Measurements from ENCODE around the gene PEX11G. TPM values are rescaled to one million over a fixed set of nuclear protein-coding genes. Genes with fewer than 3 reads are reported as not detected.

The PEX11G gene
- total and polyA plus RNA-seq, 10 of the 15 experiments (the other 5 are each of a cell fraction or from before 2014, with no cell fraction given), result 0.05 to 1.8 (median 0.73) TPM; not detected in 1

DNA sequence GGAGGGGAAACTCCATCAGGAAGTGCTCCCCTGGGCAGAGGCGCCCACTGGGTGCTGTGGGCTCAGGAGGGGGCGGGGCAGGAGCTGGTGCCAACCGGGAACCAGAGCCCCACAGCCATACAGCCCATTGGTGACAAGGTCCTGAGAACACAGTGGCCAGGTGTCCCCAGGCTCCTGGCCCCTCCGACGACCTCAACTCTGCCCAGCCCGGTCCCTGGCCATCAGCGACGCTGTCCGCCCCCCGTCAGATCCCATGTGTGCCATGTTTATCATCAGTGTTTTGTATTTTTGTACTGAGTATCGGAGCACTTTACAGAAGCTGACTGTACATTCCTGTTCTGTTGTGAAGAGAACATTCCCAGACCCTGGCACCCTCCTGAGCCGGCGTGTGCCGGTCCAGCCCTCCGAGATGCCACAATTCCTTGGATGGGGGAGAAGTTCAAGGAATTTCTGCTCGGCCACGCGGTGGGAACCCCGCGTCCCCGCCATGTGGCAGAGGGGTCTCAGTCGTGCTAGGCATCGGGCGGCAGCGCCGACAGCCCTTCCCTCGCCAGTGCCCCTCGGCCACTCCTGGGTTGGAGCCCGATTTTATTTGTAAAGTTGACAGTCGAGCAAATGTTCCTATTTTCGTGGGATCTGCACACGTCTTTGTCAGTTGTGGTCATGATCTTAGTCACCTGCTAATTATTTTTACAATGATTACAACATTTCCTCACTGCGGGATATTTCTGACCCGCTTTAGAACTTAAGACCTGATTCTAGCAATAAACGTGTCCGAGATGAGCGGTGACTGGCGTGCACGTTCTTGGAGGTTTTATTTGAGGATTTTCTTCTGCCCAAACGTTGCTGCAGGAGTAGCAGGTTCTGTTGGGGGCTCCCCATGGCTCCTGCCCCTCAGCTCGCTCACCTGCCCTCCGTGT lies 16.9 kb downstream of the PEX11G start:
- H4K20me1 ChIP-seq (ENCODE audit: control insufficient read depth, insufficient read depth), result no peaks in the 10 kb centered on the region
- ChIA-PET RAD21 (ENCODE audit: unreplicated experiment) (no interaction called here), CTCF (interaction anchor here (0.5 kb wide), 1 partner anchor 73 kb away, joined by 3 read pairs; no protein-coding TSS in a partner anchor), SMC1A (ENCODE audit: uncharacterized antibody, unreplicated experiment) (no interaction called here), POLR2A (no interaction called here)
- H3K27me3 ChIP-seq (replicated peaks in 1 of 2; ENCODE audit: control insufficient read depth in 2 of 2, insufficient read depth in 2 of 2, low read length in 1 of 2), result no peaks in the 10 kb centered on the region
- H3K4me3 ChIP-seq, result no peak overlapping the region
- H3K9ac ChIP-seq (ENCODE audit: control insufficient read depth, insufficient read depth, low read length), result no peak overlapping the region
- DNase-seq (ENCODE audit: low read depth, low spot score), result no peak
- H3K79me2 ChIP-seq (ENCODE audit: control insufficient read depth, insufficient read depth, low read length), result no peaks in the 10 kb centered on the region
- 65% methylated on average over 42 of the region's 42 CpGs for WGBS (ENCODE audit: insufficient coverage, insufficient replicate concordance, low lambda C conversion rate, missing lambda C conversion rate)
- H3K4me1 ChIP-seq (ENCODE audit: control insufficient read depth, insufficient read depth, low read length), result peaks cover 17% of the 10 kb centered on the region
- FAIRE-seq, result no peak
- peak; percentile 47 for ATAC-seq
- H2AFZ ChIP-seq (ENCODE audit: control insufficient read depth, low read depth, low read length), result no peak overlapping the region
- H3K27ac ChIP-seq (ENCODE audit: control insufficient read depth, insufficient read depth), result no peak overlapping the region
- TSS peak; percentile 46 for BruUV-seq (replicated peaks)
- H3K4me2 ChIP-seq (ENCODE audit: control insufficient read depth, insufficient read depth), result peak overlapping the region; percentile 13; the same call in 1 of the 2 replicates
- no peaks in the 10 kb centered on the region for H3K9me3 ChIP-seq (replicated peaks; ENCODE audit: control insufficient read depth, insufficient read depth, low read length)
- intact Hi-C loops (cut with micrococcal nuclease; ENCODE audit: unreplicated experiment), result no loop called here
- in situ Hi-C loops (cut with MboI), result no loop called here
- H3K36me3 ChIP-seq (ENCODE audit: control insufficient read depth in 2 of 2, insufficient read depth in 2 of 2, low read length in 1 of 2), result peaks cover 0 to 23% of the 10 kb centered on the region in 2 experiments; a peak in 2 of 4 replicates
- 0 out of 4 replicates have a peak, but pooled peaks of 1 of the 2 experiments have one; percentile 10 for TF ChIP-seq IKZF2 (IDR thresholded peaks at IDR 0.05)
- TF ChIP-seq, protein P1, sequence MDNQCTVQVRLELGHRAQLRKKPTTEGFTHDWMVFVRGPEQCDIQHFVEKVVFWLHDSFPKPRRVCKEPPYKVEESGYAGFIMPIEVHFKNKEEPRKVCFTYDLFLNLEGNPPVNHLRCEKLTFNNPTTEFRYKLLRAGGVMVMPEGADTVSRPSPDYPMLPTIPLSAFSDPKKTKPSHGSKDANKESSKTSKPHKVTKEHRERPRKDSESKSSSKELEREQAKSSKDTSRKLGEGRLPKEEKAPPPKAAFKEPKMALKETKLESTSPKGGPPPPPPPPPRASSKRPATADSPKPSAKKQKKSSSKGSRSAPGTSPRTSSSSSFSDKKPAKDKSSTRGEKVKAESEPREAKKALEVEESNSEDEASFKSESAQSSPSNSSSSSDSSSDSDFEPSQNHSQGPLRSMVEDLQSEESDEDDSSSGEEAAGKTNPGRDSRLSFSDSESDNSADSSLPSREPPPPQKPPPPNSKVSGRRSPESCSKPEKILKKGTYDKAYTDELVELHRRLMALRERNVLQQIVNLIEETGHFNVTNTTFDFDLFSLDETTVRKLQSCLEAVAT (IDR thresholded peaks at IDR 0.05), result no peak
- TF ChIP-seq CBX5 (IDR thresholded peaks at IDR 0.05; ENCODE audit: low read depth), result no peak
- TF ChIP-seq CREM (IDR thresholded peaks at IDR 0.05; ENCODE audit: low read depth), result peak; percentile 17; the same call in 1 of the 2 replicates
- no peak for TF ChIP-seq MTA2 (IDR thresholded peaks at IDR 0.05; ENCODE audit: low read depth)
- no peak for TF ChIP-seq TCF7 (IDR thresholded peaks at IDR 0.05; ENCODE audit: borderline replicate concordance)
- peak; percentile 44; the same call in 1 of the 2 replicates for TF ChIP-seq JUNB (IDR thresholded peaks at IDR 0.05)
- TF ChIP-seq, protein P2, sequence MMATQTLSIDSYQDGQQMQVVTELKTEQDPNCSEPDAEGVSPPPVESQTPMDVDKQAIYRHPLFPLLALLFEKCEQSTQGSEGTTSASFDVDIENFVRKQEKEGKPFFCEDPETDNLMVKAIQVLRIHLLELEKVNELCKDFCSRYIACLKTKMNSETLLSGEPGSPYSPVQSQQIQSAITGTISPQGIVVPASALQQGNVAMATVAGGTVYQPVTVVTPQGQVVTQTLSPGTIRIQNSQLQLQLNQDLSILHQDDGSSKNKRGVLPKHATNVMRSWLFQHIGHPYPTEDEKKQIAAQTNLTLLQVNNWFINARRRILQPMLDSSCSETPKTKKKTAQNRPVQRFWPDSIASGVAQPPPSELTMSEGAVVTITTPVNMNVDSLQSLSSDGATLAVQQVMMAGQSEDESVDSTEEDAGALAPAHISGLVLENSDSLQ (IDR thresholded peaks at IDR 0.05), result 0 out of 2 replicates have a peak, but pooled peaks have one; percentile 13
- no peak for TF ChIP-seq KAT2A (conservative IDR thresholded peaks at IDR 0.05; ENCODE audit: control insufficient read depth, low read depth, low read length)
- TF ChIP-seq, protein P3, sequence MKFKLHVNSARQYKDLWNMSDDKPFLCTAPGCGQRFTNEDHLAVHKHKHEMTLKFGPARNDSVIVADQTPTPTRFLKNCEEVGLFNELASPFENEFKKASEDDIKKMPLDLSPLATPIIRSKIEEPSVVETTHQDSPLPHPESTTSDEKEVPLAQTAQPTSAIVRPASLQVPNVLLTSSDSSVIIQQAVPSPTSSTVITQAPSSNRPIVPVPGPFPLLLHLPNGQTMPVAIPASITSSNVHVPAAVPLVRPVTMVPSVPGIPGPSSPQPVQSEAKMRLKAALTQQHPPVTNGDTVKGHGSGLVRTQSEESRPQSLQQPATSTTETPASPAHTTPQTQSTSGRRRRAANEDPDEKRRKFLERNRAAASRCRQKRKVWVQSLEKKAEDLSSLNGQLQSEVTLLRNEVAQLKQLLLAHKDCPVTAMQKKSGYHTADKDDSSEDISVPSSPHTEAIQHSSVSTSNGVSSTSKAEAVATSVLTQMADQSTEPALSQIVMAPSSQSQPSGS (IDR thresholded peaks at IDR 0.05; ENCODE audit: low read length), result no peak
- TF ChIP-seq ATF7 (IDR thresholded peaks at IDR 0.05; ENCODE audit: low read depth), result no peak
- TF ChIP-seq MTA3 (IDR thresholded peaks at IDR 0.05; ENCODE audit: borderline replicate concordance, low read length), result 0 out of 2 replicates have a peak, but pooled peaks have one; percentile 9
- TF ChIP-seq BHLHE40 (IDR thresholded peaks at IDR 0.05; ENCODE audit: borderline replicate concordance in 1 of 2, low read depth in 2 of 2, low read length in 1 of 2), result peak; percentile 37 to 58; a peak in 3 of 4 replicates
- TF ChIP-seq KDM1A (IDR thresholded peaks at IDR 0.05; ENCODE audit: borderline replicate concordance), result no peak
- TF ChIP-seq, protein P4, sequence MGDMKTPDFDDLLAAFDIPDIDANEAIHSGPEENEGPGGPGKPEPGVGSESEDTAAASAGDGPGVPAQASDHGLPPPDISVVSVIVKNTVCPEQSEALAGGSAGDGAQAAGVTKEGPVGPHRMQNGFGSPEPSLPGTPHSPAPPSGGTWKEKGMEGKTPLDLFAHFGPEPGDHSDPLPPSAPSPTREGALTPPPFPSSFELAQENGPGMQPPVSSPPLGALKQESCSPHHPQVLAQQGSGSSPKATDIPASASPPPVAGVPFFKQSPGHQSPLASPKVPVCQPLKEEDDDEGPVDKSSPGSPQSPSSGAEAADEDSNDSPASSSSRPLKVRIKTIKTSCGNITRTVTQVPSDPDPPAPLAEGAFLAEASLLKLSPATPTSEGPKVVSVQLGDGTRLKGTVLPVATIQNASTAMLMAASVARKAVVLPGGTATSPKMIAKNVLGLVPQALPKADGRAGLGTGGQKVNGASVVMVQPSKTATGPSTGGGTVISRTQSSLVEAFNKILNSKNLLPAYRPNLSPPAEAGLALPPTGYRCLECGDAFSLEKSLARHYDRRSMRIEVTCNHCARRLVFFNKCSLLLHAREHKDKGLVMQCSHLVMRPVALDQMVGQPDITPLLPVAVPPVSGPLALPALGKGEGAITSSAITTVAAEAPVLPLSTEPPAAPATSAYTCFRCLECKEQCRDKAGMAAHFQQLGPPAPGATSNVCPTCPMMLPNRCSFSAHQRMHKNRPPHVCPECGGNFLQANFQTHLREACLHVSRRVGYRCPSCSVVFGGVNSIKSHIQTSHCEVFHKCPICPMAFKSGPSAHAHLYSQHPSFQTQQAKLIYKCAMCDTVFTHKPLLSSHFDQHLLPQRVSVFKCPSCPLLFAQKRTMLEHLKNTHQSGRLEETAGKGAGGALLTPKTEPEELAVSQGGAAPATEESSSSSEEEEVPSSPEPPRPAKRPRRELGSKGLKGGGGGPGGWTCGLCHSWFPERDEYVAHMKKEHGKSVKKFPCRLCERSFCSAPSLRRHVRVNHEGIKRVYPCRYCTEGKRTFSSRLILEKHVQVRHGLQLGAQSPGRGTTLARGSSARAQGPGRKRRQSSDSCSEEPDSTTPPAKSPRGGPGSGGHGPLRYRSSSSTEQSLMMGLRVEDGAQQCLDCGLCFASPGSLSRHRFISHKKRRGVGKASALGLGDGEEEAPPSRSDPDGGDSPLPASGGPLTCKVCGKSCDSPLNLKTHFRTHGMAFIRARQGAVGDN (IDR thresholded peaks at IDR 0.05), result no peak

Data from GM12878 (cell line).